Activated naive CD8-positive, alpha-beta T cell treated with anti-CD3 and anti-CD28 coated beads for 36 hours (primary cell): ENCODE data around the gene ALKBH6. TPM values are rescaled to one million over a fixed set of nuclear protein-coding genes. Genes with fewer than 3 reads are reported as not detected.

Source experiments
- DNase-seq: peaks from one replicate; pipeline ENCODE4 v3.0.0; 2021
- H3K27ac Mint-ChIP-seq: one replicate; pipeline ENCODE4 v1.8.0; 2022; ENCODE audit warnings: mild to moderate bottlenecking, moderate library complexity, mixed read lengths
- H3K27me3 Mint-ChIP-seq: one replicate; pipeline ENCODE4 v1.8.0; 2022; ENCODE audit warnings: mild to moderate bottlenecking, mixed read lengths
- H3K36me3 Mint-ChIP-seq: one replicate; pipeline ENCODE4 v1.8.0; 2021; ENCODE audit warnings: mild to moderate bottlenecking, mixed read lengths
- H3K4me1 Mint-ChIP-seq: one replicate; pipeline ENCODE4 v1.8.0; 2021; ENCODE audit warnings: mixed read lengths
- H3K4me3 Mint-ChIP-seq: one replicate; pipeline ENCODE4 v1.8.0; 2022; ENCODE audit warnings: mild to moderate bottlenecking, moderate library complexity, mixed read lengths
- H3K9me3 Mint-ChIP-seq: one replicate; pipeline ENCODE4 v1.8.0; 2022; ENCODE audit warnings: mixed read lengths
- total RNA-seq, 2 experiments: library from RNA; stranded (reverse); gene quantifications; one replicate each; pipeline ENCODE4 v1.2.3, GENCODE V29; 2021

Gene ALKBH6
- total RNA-seq, 2 experiments from 2014 or later, result 35.0 to 35.5 TPM

DNA sequence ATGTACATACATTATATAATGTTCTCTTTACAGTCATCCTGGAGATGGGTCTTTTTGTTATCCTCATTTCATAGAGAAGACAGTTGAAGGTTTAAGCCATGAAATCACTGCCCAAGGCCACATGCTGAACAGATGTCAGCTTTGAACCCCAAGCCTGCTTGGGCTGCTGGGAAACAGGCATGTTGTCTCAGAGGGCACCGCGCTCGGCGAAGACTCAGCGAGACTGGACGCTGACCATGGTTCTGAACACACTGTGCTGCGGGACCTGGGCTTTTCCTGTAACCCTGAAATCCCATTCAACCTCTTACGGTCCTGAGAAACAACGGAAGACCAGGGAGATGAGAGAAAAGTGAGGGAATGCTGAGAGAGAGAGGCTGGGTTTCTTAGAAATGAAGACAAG is 50.5 kb downstream of the ALKBH6 start:
- H3K27ac Mint-ChIP-seq, result no peak overlapping the region
- no peaks in the 10 kb centered on the region for H3K9me3 Mint-ChIP-seq
- peak; percentile 35 for DNase-seq
- H3K4me1 Mint-ChIP-seq, result peaks cover 2% of the 10 kb centered on the region
- H3K27me3 Mint-ChIP-seq, result peaks cover 9% of the 10 kb centered on the region
- no peaks in the 10 kb centered on the region for H3K36me3 Mint-ChIP-seq
- H3K4me3 Mint-ChIP-seq, result no peak overlapping the region

DNA sequence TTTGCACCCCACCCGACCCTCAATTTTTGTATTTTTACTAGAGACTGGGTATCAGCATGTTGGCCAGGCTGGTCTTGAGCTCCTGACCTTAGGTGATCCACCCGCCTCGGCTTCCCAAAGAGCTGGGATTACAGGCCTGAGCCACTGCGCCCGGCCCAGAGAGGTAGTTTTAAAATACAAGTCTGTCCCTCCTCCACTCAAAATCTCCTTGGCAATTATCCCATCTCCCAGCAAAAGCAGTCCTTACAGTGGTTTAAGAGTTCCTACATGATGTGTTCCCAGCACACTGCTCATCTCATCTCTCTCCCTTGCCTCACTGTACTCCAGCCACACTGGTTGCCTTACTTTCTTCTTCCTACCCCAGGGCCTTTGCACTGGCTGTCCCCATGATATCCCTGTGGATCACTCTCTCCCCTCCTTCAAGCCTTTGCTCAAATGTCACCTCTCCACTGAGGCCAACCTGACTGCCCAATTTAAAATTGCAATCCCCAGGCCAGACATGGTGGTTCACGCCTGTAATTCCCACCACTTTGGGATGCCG is 53.5 kb downstream of the ALKBH6 start:
- Mint-ChIP-seq H3K27ac (no peak overlapping the region), H3K4me3 (no peak overlapping the region), H3K27me3 (peaks cover 9% of the 10 kb centered on the region), H3K36me3 (no peaks in the 10 kb centered on the region), H3K9me3 (peaks cover 3% of the 10 kb centered on the region), H3K4me1 (peaks cover 6% of the 10 kb centered on the region)
- no peak for DNase-seq

DNA sequence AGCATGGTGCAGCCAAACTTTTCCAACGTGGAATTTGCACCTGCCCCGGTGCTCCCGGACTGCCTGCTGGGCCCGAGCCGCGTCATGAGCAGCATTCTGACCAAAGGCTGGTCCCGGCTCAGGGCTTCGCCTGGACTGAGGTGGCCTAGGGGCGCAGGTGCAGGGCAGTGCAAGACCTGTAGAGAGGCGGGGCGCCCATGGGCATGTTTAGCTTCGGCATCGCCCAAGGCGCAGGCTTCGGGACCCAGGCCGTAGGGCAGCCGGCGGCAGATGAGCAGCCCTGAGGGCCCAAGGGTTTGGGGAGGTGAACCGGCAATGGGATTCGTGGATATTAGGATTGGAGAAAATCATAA is 54.1 kb downstream of the ALKBH6 start:
- Mint-ChIP-seq H3K9me3 (peaks cover 3% of the 10 kb centered on the region), H3K36me3 (no peaks in the 10 kb centered on the region), H3K27me3 (peaks cover 9% of the 10 kb centered on the region), H3K4me3 (peak overlapping the region; percentile 45), H3K27ac (no peak overlapping the region), H3K4me1 (peaks cover 8% of the 10 kb centered on the region)
- DNase-seq, result no peak

Other genes with a start within 250 kb of the ALKBH6 start
- gene ARHGAP33, start 238.6 kb downstream of the ALKBH6 start, total RNA-seq, result 10 to 100 TPM; 15.0 to 16.3 TPM
- gene PRODH2, start 201.4 kb downstream of the ALKBH6 start, total RNA-seq, result not detected
- under 1 TPM; 0.36 to 0.49 TPM for gene NPHS1, start 161.7 kb downstream of the ALKBH6 start, total RNA-seq
- 1 to 10 TPM; 2.3 to 2.4 TPM for gene KIRREL2, start 157.3 kb downstream of the ALKBH6 start, total RNA-seq
- under 1 TPM; 0.68 to 0.88 TPM for gene APLP1, start 145.6 kb downstream of the ALKBH6 start, total RNA-seq
- gene NFKBID, start 113.7 kb downstream of the ALKBH6 start, total RNA-seq, result 10 to 100 TPM; 72.2 to 73.7 TPM
- 10 to 100 TPM; 44.9 to 53.8 TPM for gene HCST, start 111.7 kb downstream of the ALKBH6 start, total RNA-seq
- gene TYROBP, start 105.9 kb downstream of the ALKBH6 start, total RNA-seq, result not detected
- gene LRFN3, start 77.8 kb downstream of the ALKBH6 start, total RNA-seq, result 1 to 10 TPM; 5.8 to 7.1 TPM
- gene SDHAF1, start 19.0 kb downstream of the ALKBH6 start, total RNA-seq, result 10 to 100 TPM; 22.6 to 23.1 TPM
- 1 to 10 TPM in 1 of 2 experiments, under 1 TPM in 1; 0.99 to 1.8 TPM for gene SYNE4, start 5.4 kb downstream of the ALKBH6 start, total RNA-seq
- under 1 TPM; 0.25 to 0.60 TPM for gene CLIP3, start 18.7 kb upstream of the ALKBH6 start, total RNA-seq
- gene THAP8, start 40.1 kb upstream of the ALKBH6 start, total RNA-seq, result 1 to 10 TPM; 2.4 to 2.7 TPM
- gene WDR62, start 40.7 kb upstream of the ALKBH6 start, total RNA-seq, result 10 to 100 TPM; 19.1 to 20.4 TPM
- not detected for gene OVOL3, start 96.9 kb upstream of the ALKBH6 start, total RNA-seq
- gene POLR2I, start 100.7 kb upstream of the ALKBH6 start, total RNA-seq, result 10 to 100 TPM; 93.4 to 94.0 TPM
- gene TBCB, start 101.3 kb upstream of the ALKBH6 start, total RNA-seq, result 10 to 100 TPM; 89.2 to 91.1 TPM
- 100 to 1,000 TPM; 292 to 307 TPM for gene CAPNS1, start 125.9 kb upstream of the ALKBH6 start, total RNA-seq
- not detected for gene COX7A1, start 138.2 kb upstream of the ALKBH6 start, total RNA-seq
- gene ZNF565, start 200.5 kb upstream of the ALKBH6 start, total RNA-seq, result 1 to 10 TPM; 1.7 to 2.1 TPM
- gene ZNF146, start 200.9 kb upstream of the ALKBH6 start, total RNA-seq, result 100 to 1,000 TPM; 116 to 120 TPM